Keratinocyte (primary cell): ENCODE data around the gene KRT1. TPM values are rescaled to one million over a fixed set of nuclear protein-coding genes. Genes with fewer than 3 reads are reported as not detected.

Experiments
- DNase-seq: peaks from one replicate; pipeline ENCODE4 v3.0.0-alpha.2; 2011; ENCODE audit warnings: low read depth, missing footprints, low spot score
- FAIRE-seq: peaks from 2 replicates; lab custom pipeline; 2011; peaks lifted over from hg19 to GRCh38; lab: Jason Lieb, UNC
- H2AFZ ChIP-seq: 2 replicates; pipeline ENCODE4 v1.6.0; 2012; ENCODE audit warnings: low read length, control low read depth, inconsistent platforms; ENCODE audit not compliant: control insufficient read depth
- H3K27ac ChIP-seq: 2 replicates; pipeline ENCODE4 v1.5.1; 2011; ENCODE audit warnings: low read length; ENCODE audit not compliant: control insufficient read depth, insufficient read depth
- H3K27me3 ChIP-seq: 3 replicates; pipeline ENCODE4 v1.6.0; 2011; ENCODE audit warnings: low read length; ENCODE audit not compliant: control insufficient read depth, insufficient read depth; ENCODE audit errors: extremely low read depth
- H3K36me3 ChIP-seq, 2 experiments: 2 replicates in 1 of 2; 3 replicates in 1 of 2; pipeline ENCODE4 v1.5.1; 2011; ENCODE audit warnings: low read length in 2 of 2, mild to moderate bottlenecking in 1 of 2; ENCODE audit not compliant: control insufficient read depth in 2 of 2, insufficient read depth in 2 of 2; ENCODE audit errors: extremely low read depth in 1 of 2
- H3K4me1 ChIP-seq: 3 replicates; pipeline ENCODE4 v1.5.1; 2011; ENCODE audit warnings: low read length; ENCODE audit not compliant: control insufficient read depth, insufficient read depth; ENCODE audit errors: extremely low read depth
- H3K4me2 ChIP-seq: 3 replicates; pipeline ENCODE4 v1.6.0; 2011; ENCODE audit warnings: low read depth, low read length; ENCODE audit not compliant: control insufficient read depth, insufficient read depth; ENCODE audit errors: extremely low read depth
- H3K4me3 ChIP-seq, 3 experiments: fragments of 200-600 bp in 1 of 3; sonication (generic) in 1 of 3; 2 replicates in 2 of 3; 3 replicates in 1 of 3; pipeline ENCODE4 v1.5.1; 2011 to 2016; ENCODE audit warnings: low read length in 3 of 3, mild to moderate bottlenecking in 3 of 3, control low read depth in 2 of 3, inconsistent platforms in 1 of 3, low read depth in 1 of 3, mixed read lengths in 1 of 3, mixed run types in 1 of 3, moderate library complexity in 1 of 3; ENCODE audit not compliant: control insufficient read depth in 2 of 3, insufficient read depth in 2 of 3; ENCODE audit errors: extremely low read depth in 1 of 3
- H3K79me2 ChIP-seq: 2 replicates; pipeline ENCODE4 v1.6.0; 2012; ENCODE audit warnings: low read length; ENCODE audit not compliant: control insufficient read depth, insufficient read depth
- H3K9ac ChIP-seq: 3 replicates; pipeline ENCODE4 v1.6.0; 2011; ENCODE audit warnings: low read length; ENCODE audit not compliant: control insufficient read depth, insufficient read depth; ENCODE audit errors: extremely low read depth
- H3K9me1 ChIP-seq: 3 replicates; pipeline ENCODE4 v1.6.0; 2011; ENCODE audit warnings: low read length; ENCODE audit not compliant: control insufficient read depth, insufficient read depth; ENCODE audit errors: extremely low read depth
- H3K9me3 ChIP-seq: 2 replicates; pipeline ENCODE4 v1.5.1; 2012; ENCODE audit warnings: low read depth, low read length; ENCODE audit not compliant: control insufficient read depth
- H4K20me1 ChIP-seq: 3 replicates; pipeline ENCODE4 v1.6.0; 2011; ENCODE audit warnings: low read length; ENCODE audit not compliant: control insufficient read depth, insufficient read depth; ENCODE audit errors: extremely low read depth
- EZH2 ChIP-seq: IDR thresholded peaks from one replicate; pipeline ENCODE4 v1.6.1; 2012; ENCODE audit warnings: inconsistent platforms, mild to moderate bottlenecking, low read length, moderate library complexity
- dilution Hi-C: fragments of 300-500 bp; cut with MboI; formaldehyde crosslinking; loops from one replicate; pipeline ENCODE4 v1.7.0; 2020; ENCODE audit warnings: low sequenced_read_pairs; ENCODE audit not compliant: extremely low pct_ligation_motif_present
- polyA plus RNA-seq, 5 experiments: library from polyadenylated mRNA; depleted of rRNA in 3 of 5; stranded (reverse) in 3 of 5; stranded (forward) in 1 of 5; unstranded in 1 of 5; fragments of >200 nt; gene quantifications; 1 replicate in 1 of 5; 2 replicates in 3 of 5; 3 replicates in 1 of 5; pipeline versions ENCODE4 v1.2.1 to v1.2.3, GENCODE V29; 2011 to 2012; ENCODE audit warnings: missing spikeins in 2 of 5, low read depth in 1 of 5, low replicate concordance in 1 of 5
- TF ChIP-seq, protein P1 (sequence below), 3 experiments: IDR thresholded peaks in 1 of 3; conservative IDR thresholded peaks in 1 of 3; optimal IDR thresholded peaks in 1 of 3; 2 replicates in 2 of 3; 3 replicates in 1 of 3; pipeline versions ENCODE3 to v1.5.1; 2011; ENCODE audit warnings: low read length in 3 of 3, mild to moderate bottlenecking in 3 of 3, moderate library complexity in 2 of 3, control low read depth in 1 of 3, inconsistent platforms in 1 of 3; ENCODE audit not compliant: insufficient read depth in 2 of 3; ENCODE audit errors: extremely low read depth in 1 of 3

KRT1 gene
- polyA plus RNA-seq, 1 donor (not counting 4 experiments of a cell fraction or from before 2014, with no cell fraction given), result 92.2 TPM

DNA sequence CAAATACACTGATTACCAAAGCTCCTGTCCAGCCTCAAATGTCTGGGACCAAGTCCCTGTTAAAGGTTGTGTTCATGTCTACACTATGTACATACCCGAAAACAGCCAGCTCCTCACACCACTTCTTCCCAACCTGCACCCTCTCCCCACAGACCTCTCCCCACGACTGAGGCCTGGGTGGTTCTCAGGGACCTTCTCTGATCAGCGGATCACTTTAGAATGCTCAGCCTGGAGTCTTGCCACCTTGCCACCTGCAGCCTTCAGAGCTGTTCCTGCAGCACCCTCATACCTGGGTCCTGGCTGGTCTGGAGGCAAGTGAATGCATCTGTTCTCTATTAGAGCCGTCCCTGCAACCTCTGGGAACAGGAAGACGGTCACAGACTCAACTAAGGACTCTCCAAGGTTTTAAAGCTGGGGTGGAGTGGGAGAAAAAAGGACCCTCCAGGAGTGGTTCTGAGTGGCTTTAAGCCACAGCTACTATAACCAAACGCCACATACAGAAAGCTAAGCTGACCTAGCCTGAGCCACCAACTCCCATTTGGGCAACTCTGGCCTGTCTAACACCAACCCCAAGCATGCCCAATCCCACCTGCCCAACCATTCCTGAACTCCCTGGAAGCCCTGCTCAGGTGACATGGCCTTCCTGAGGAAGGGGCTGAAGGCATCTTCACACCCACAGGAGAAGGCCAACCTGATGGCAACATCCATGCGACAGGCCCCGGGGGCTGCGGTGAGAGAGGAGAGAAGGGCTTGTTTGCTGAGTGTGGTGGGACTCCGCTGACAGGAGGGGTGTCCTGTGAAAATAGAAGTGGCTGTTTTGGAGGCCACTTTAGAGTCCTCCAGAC lies 36.8 kb downstream of the KRT1 start:
- Histone ChIP-seq H3K27ac (no peak overlapping the region), H3K27me3 (peaks cover 11% of the 10 kb centered on the region), H2AFZ (no peak overlapping the region), H3K9ac (no peak overlapping the region), H3K9me3 (no peaks in the 10 kb centered on the region), H3K79me2 (no peaks in the 10 kb centered on the region), H4K20me1 (no peaks in the 10 kb centered on the region), H3K9me1 (no peaks in the 10 kb centered on the region), H3K4me3 (no peak overlapping the region), H3K4me2 (no peak overlapping the region), H3K4me1 (no peaks in the 10 kb centered on the region), H3K36me3 (no peaks in the 10 kb centered on the region)
- TF ChIP-seq EZH2, result no peak
- TF ChIP-seq, protein P1, sequence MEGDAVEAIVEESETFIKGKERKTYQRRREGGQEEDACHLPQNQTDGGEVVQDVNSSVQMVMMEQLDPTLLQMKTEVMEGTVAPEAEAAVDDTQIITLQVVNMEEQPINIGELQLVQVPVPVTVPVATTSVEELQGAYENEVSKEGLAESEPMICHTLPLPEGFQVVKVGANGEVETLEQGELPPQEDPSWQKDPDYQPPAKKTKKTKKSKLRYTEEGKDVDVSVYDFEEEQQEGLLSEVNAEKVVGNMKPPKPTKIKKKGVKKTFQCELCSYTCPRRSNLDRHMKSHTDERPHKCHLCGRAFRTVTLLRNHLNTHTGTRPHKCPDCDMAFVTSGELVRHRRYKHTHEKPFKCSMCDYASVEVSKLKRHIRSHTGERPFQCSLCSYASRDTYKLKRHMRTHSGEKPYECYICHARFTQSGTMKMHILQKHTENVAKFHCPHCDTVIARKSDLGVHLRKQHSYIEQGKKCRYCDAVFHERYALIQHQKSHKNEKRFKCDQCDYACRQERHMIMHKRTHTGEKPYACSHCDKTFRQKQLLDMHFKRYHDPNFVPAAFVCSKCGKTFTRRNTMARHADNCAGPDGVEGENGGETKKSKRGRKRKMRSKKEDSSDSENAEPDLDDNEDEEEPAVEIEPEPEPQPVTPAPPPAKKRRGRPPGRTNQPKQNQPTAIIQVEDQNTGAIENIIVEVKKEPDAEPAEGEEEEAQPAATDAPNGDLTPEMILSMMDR (optimal IDR thresholded peaks at IDR 0.05 in 1 of 3, IDR thresholded peaks at IDR 0.05 in 1 of 3, conservative IDR thresholded peaks at IDR 0.05 in 1 of 3; ENCODE audit: extremely low read depth in 1 of 3, insufficient read depth in 2 of 3, low read length in 3 of 3), result no peak
- dilution Hi-C loops, result no loop called here
- FAIRE-seq (no peak), DNase-seq (no peak)

DNA sequence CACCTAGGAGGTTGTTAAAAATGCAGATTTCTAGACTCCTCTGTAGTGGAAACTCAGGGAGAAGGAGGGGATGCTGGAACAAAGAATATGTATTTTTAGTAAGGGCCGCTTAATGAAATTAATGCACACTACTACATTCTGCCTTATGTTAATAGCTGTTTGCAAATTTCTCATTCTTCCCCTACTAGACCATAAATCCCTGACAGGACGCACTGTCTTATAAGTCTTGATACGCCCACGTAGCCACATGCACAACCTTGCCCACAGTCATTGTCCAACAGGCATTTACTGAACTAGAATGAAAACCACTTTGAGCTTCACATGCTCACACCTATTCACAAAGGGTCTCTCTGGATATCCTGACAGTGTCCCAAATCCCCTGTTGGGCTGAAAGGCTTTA lies 38.7 kb downstream of the KRT1 start:
- DNase-seq (no peak), FAIRE-seq (no peak)
- no peak overlapping the region for H3K9ac ChIP-seq
- H3K27ac ChIP-seq, result no peak overlapping the region
- H3K9me1 ChIP-seq, result no peaks in the 10 kb centered on the region
- H3K4me1 ChIP-seq, result no peaks in the 10 kb centered on the region
- no peak overlapping the region for H3K4me3 ChIP-seq
- no peaks in the 10 kb centered on the region for H4K20me1 ChIP-seq
- no peaks in the 10 kb centered on the region for H3K36me3 ChIP-seq
- no peak overlapping the region for H3K4me2 ChIP-seq
- H2AFZ ChIP-seq, result no peak overlapping the region
- no peaks in the 10 kb centered on the region for H3K79me2 ChIP-seq
- H3K9me3 ChIP-seq, result no peaks in the 10 kb centered on the region
- dilution Hi-C loops, result no loop called here
- H3K27me3 ChIP-seq, result peaks cover 11% of the 10 kb centered on the region
- no peak for TF ChIP-seq EZH2
- TF ChIP-seq, protein P1 (optimal IDR thresholded peaks at IDR 0.05 in 1 of 3, IDR thresholded peaks at IDR 0.05 in 1 of 3, conservative IDR thresholded peaks at IDR 0.05 in 1 of 3; ENCODE audit: extremely low read depth in 1 of 3, insufficient read depth in 2 of 3, low read length in 3 of 3), result no peak
